Measurements from ENCODE around the gene XIRP2. TPM values are rescaled to one million over a fixed set of nuclear protein-coding genes. Genes with fewer than 3 reads are reported as not detected.

The XIRP2 gene
- total and polyA plus RNA-seq, 2 of the 4 experiments (the other 2 are of a cell fraction), result 0.05 to 0.18 TPM

- Histone ChIP-seq H3K4ac (ENCODE audit: low read depth, low read length) (no peak overlapping the region), H3K79me1 (ENCODE audit: low read depth in 1 of 2, low read length in 2 of 2) (no peaks in the 10 kb centered on the region), H2BK20ac (ENCODE audit: low read depth, low read length) (no peak overlapping the region), H3K9me3 (ENCODE audit: control insufficient read depth, insufficient read depth, low read length) (no peaks in the 10 kb centered on the region), H3K27ac (ENCODE audit: insufficient read depth, low read length) (no peak overlapping the region), H2AK5ac (ENCODE audit: low read depth, low read length) (no peak overlapping the region), H2AK9ac (replicated peaks; ENCODE audit: low read depth, low read length, poor library complexity) (no peak overlapping the region), H3K9me1 (ENCODE audit: insufficient read depth, low read length) (no peaks in the 10 kb centered on the region), H3K56ac (ENCODE audit: extremely low read depth, insufficient read depth, low read length) (no peak overlapping the region), H3K23ac (ENCODE audit: low read depth, low read length) (no peak overlapping the region), H3K4me1 (ENCODE audit: control insufficient read depth, insufficient read depth, low read length) (no peaks in the 10 kb centered on the region), H3K4me2 (ENCODE audit: low read depth, low read length) (no peak overlapping the region), H4K8ac (ENCODE audit: low read depth in 2 of 2, low read length in 2 of 2) (no peak overlapping the region), H2BK5ac (ENCODE audit: low read depth, low read length, poor library complexity, severe bottlenecking) (no peak overlapping the region), H4K91ac (ENCODE audit: insufficient read depth, low read depth, low read length) (no peak overlapping the region), H3K4me3 (ENCODE audit: insufficient read depth, low read depth, low read length) (no peak overlapping the region), H2BK15ac (ENCODE audit: low read depth, low read length) (no peak overlapping the region), H2AFZ (replicated peaks; ENCODE audit: low read length, poor library complexity) (no peak overlapping the region), H4K20me1 (ENCODE audit: insufficient read depth, low read length) (no peaks in the 10 kb centered on the region), H3K9ac (ENCODE audit: low read depth, low read length) (no peak overlapping the region), H2BK120ac (ENCODE audit: low read depth, low read length) (no peak overlapping the region), H3K14ac (replicated peaks; ENCODE audit: low read depth, low read length) (no peak overlapping the region), H4K5ac (ENCODE audit: low read depth, low read length) (no peak overlapping the region), H3K18ac (ENCODE audit: low read depth, low read length) (no peak overlapping the region), H3K36me3 (ENCODE audit: control insufficient read depth, insufficient read depth, low read length) (no peaks in the 10 kb centered on the region), H3K27me3 (ENCODE audit: control insufficient read depth, insufficient read depth, low read length) (no peaks in the 10 kb centered on the region)
- in situ Hi-C loops (cut with MboI; ENCODE audit: low sequenced_read_pairs), result no loop called here
- CTCF ChIA-PET, result interaction anchor here (0.9 kb wide), 1 partner anchor 13 kb away, joined by 3 read pairs; no protein-coding TSS in a partner anchor
- DNase-seq (peak; percentile 70), ATAC-seq (ENCODE audit: low read depth) (0 out of 2 replicates have a peak, but pooled peaks have one; percentile 40)
- POLR2A ChIA-PET (ENCODE audit: unreplicated experiment), result no interaction called here
- BruUV-seq (replicated peaks), result no TSS peak
- TF ChIP-seq MAFK (IDR thresholded peaks at IDR 0.05; ENCODE audit: low read depth, low read length), result no peak
- no peak for TF ChIP-seq CTCF (conservative IDR thresholded peaks at IDR 0.05; ENCODE audit: low read depth, low read length)
- no peak for TF ChIP-seq MXI1 (IDR thresholded peaks at IDR 0.05; ENCODE audit: borderline replicate concordance, low read depth, low read length)
- no peak for TF ChIP-seq ELK1 (IDR thresholded peaks at IDR 0.05; ENCODE audit: borderline replicate concordance, low read depth, low read length)
- TF ChIP-seq FOS (IDR thresholded peaks at IDR 0.05; ENCODE audit: low read depth, low read length), result 0 out of 2 replicates have a peak, but pooled peaks have one; percentile 14
- TF ChIP-seq RFX5 (IDR thresholded peaks at IDR 0.05; ENCODE audit: low read depth, low read length), result no peak
- TF ChIP-seq CEBPB (IDR thresholded peaks at IDR 0.05; ENCODE audit: low read depth, low read length), result no peak
- dilution Hi-C loops (cut with HindIII; ENCODE audit: low sequenced_read_pairs, unreplicated experiment), result no loop called here
- intact Hi-C loops (cut with micrococcal nuclease), result no loop called here
Observed at GRCh38 chr2:166984797-166985196, 96.5 kb downstream of the XIRP2 start.
